Breast epithelium (tissue), 4 donors: ENCODE measurements around the gene PIEZO1. TPM values are rescaled to one million over a fixed set of nuclear protein-coding genes. Genes with fewer than 3 reads are reported as not detected.

Experiments used
- DNase-seq, 2 donors: peaks; one replicate each; pipeline ENCODE4 v3.0.0-alpha.2; 2019; ENCODE audit warnings: low spot score in 2 of 2
- H3K27ac ChIP-seq, 2 donors: fragments of 200-600 bp; sonication (generic) in 1 of 2; one replicate each; pipeline ENCODE4 v1.5.1; 2016 to 2019; ENCODE audit warnings: mild to moderate bottlenecking in 1 of 2
- H3K27me3 ChIP-seq, 2 donors: fragments of 200-600 bp; sonication (generic) in 1 of 2; one replicate each; pipeline versions ENCODE4 v1.5.1 to v1.6.0; 2017 to 2019; ENCODE audit warnings: control low read depth in 1 of 2, mild to moderate bottlenecking in 1 of 2
- H3K36me3 ChIP-seq: fragments of 200-600 bp; one replicate; pipeline ENCODE4 v1.5.1; 2019
- H3K4me1 ChIP-seq, 2 donors: fragments of 200-600 bp; sonication (generic); one replicate each; pipeline ENCODE4 v1.5.1; 2016 to 2019; ENCODE audit warnings: control low read depth in 1 of 2
- H3K4me3 ChIP-seq, 3 donors: fragments of 200-600 bp; sonication (generic); 1 replicate in 2 of 3; 2 replicates in 1 of 3; pipeline ENCODE4 v1.5.1; 2016 to 2019; ENCODE audit warnings: mild to moderate bottlenecking in 3 of 3, moderate library complexity in 2 of 3
- H3K9me3 ChIP-seq, 2 donors: fragments of 200-600 bp; sonication (generic) in 1 of 2; one replicate each; pipeline ENCODE4 v1.5.1; 2016 to 2019; ENCODE audit warnings: control low read depth in 1 of 2
- CTCF ChIP-seq, 3 donors: fragments of 450-650 bp; IDR thresholded peaks; one replicate each; pipeline ENCODE4 v1.5.1; 2016 to 2017; ENCODE audit warnings: antibody characterized with exemption in 3 of 3, mild to moderate bottlenecking in 3 of 3, moderate library complexity in 3 of 3
- POLR2A ChIP-seq: fragments of 450-650 bp; IDR thresholded peaks from one replicate; pipeline ENCODE4 v1.6.1; 2016; ENCODE audit warnings: antibody characterized with exemption, mild to moderate bottlenecking, moderate library complexity
- POLR2AphosphoS5 ChIP-seq, 3 donors: sonication (generic); formaldehyde crosslinking; IDR thresholded peaks; one replicate each; pipeline ENCODE4 v1.6.1; 2017; ENCODE audit warnings: antibody characterized with exemption in 3 of 3
- intact Hi-C: fragments of 100-400 bp; cut with DNase I; formaldehyde crosslinking; loops from one replicate; pipeline ENCODE4 v1.15.1; 2023; ENCODE audit warnings: low total_unique reads
- total RNA-seq, 3 donors: library from RNA; depleted of rRNA; stranded (reverse); fragments of >200 nt; gene quantifications; one replicate each; pipeline ENCODE4 v1.1.0, GENCODE V29; 2016

PIEZO1 gene
- total RNA-seq, 3 donors from 2014 or later = 90.7 to 181 (median 135) TPM

- Histone ChIP-seq H3K27me3 (no peaks in the 10 kb centered on the region), H3K27ac (no peak overlapping the region), H3K4me3 (no peak overlapping the region), H3K36me3 (no peaks in the 10 kb centered on the region), H3K4me1 (peaks cover 0 to under 1% of the 10 kb centered on the region in 2 donors), H3K9me3 (no peaks in the 10 kb centered on the region)
- intact Hi-C loops = no loop called here
- no peak for DNase-seq
- TF ChIP-seq POLR2AphosphoS5 (IDR thresholded peaks at IDR 0.05) = no peak
- peak; percentile 18 to 65 (median 55) for TF ChIP-seq CTCF (IDR thresholded peaks at IDR 0.05)
- no peak for TF ChIP-seq POLR2A
Measured at GRCh38 chr16:88815901-88816589, 31.0 kb upstream of the PIEZO1 start.

GRCh38 chr16:88815227-88815626 is 30.2 kb upstream of the PIEZO1 start:
- intact Hi-C loops = no loop called here
- DNase-seq = no peak
- Histone ChIP-seq H3K27ac (no peak overlapping the region), H3K9me3 (no peaks in the 10 kb centered on the region), H3K27me3 (no peaks in the 10 kb centered on the region), H3K36me3 (no peaks in the 10 kb centered on the region), H3K4me1 (peaks cover 7% of the 10 kb centered on the region in 2 donors), H3K4me3 (no peak overlapping the region)
- no peak for TF ChIP-seq CTCF (IDR thresholded peaks at IDR 0.05)

GRCh38 chr16:88814144-88814502 is 29.1 kb upstream of the PIEZO1 start:
- no peak for DNase-seq
- TF ChIP-seq POLR2AphosphoS5 (IDR thresholded peaks at IDR 0.05) (no peak), CTCF (IDR thresholded peaks at IDR 0.05) (no peak), POLR2A (no peak)
- intact Hi-C loops = no loop called here

GRCh38 chr16:88813269-88814143 is 28.5 kb upstream of the PIEZO1 start:
- intact Hi-C loops = loop anchor here (1.0 kb wide), 1 partner anchor 411 kb away; no protein-coding TSS in a partner anchor
- TF ChIP-seq CTCF (IDR thresholded peaks at IDR 0.05) = no peak
- TF ChIP-seq POLR2AphosphoS5 (IDR thresholded peaks at IDR 0.05) = no peak
- no peak for TF ChIP-seq POLR2A
- no peak for DNase-seq
- Histone ChIP-seq H3K27ac (peak overlapping the region; percentile 85 to 92), H3K9me3 (no peaks in the 10 kb centered on the region), H3K4me3 (no peak overlapping the region), H3K27me3 (no peaks in the 10 kb centered on the region), H3K4me1 (peaks cover 14% of the 10 kb centered on the region in 2 donors), H3K36me3 (no peaks in the 10 kb centered on the region)

More at GRCh38 chr16:88814144-88814502, 29.1 kb upstream of the PIEZO1 start:
- Histone ChIP-seq H3K27me3 (no peaks in the 10 kb centered on the region), H3K4me1 (peaks cover 14% of the 10 kb centered on the region in 2 donors), H3K27ac (no peak overlapping the region), H3K4me3 (no peak overlapping the region), H3K36me3 (no peaks in the 10 kb centered on the region), H3K9me3 (no peaks in the 10 kb centered on the region)
